DND-41 (cell line): ENCODE results near the gene FOXF2.

Source experiments
- EZH2 ChIP-seq: IDR thresholded peaks from 3 replicates; pipeline ENCODE4 v1.6.1; 2012; ENCODE audit warnings: borderline replicate concordance, low read depth, mild to moderate bottlenecking, moderate library complexity, low read length, inconsistent platforms; ENCODE audit not compliant: severe bottlenecking
- TF ChIP-seq, protein P1 (sequence below): IDR thresholded peaks from 2 replicates; pipeline ENCODE4 v1.5.1; 2012; ENCODE audit warnings: borderline replicate concordance, low read length, moderate library complexity, mild to moderate bottlenecking; ENCODE audit not compliant: poor library complexity, severe bottlenecking; ENCODE audit errors: extremely low read depth

DNA sequence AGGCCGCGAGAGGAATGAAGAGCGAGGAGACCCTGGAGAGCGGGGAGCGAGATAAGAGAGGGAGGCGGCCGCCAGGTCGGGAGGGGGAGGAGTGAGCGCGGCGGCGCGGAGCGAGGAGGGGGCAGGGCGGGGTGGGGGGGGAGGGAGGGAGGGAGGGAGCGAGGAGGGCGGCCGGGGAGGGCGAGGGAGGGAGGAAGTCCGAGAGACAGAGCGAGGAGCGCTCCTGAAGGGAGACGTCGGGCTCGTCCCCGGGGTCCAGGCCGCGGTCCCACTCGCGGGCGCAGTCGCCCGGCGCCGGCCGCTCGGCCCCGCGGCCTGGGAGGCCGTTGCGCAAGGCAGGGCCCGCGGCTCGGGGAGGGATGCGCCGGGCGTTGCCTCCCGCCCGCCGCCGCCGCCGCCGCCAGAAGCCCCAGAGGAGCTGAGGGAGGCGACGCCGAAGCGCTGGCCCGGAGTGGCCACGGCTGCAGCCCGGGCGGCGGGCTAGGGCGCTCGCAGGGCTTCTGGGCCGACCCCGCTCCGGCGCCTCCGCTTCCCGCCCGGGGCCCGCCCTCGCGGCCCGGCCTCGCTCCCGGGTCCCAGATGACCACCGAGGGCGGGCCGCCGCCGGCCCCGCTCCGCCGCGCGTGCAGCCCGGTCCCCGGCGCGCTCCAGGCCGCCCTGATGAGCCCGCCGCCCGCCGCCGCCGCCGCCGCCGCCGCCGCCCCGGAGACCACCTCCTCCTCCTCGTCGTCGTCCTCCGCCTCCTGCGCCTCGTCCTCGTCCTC is at the start of gene FOXF2:
- TF ChIP-seq, protein P1, sequence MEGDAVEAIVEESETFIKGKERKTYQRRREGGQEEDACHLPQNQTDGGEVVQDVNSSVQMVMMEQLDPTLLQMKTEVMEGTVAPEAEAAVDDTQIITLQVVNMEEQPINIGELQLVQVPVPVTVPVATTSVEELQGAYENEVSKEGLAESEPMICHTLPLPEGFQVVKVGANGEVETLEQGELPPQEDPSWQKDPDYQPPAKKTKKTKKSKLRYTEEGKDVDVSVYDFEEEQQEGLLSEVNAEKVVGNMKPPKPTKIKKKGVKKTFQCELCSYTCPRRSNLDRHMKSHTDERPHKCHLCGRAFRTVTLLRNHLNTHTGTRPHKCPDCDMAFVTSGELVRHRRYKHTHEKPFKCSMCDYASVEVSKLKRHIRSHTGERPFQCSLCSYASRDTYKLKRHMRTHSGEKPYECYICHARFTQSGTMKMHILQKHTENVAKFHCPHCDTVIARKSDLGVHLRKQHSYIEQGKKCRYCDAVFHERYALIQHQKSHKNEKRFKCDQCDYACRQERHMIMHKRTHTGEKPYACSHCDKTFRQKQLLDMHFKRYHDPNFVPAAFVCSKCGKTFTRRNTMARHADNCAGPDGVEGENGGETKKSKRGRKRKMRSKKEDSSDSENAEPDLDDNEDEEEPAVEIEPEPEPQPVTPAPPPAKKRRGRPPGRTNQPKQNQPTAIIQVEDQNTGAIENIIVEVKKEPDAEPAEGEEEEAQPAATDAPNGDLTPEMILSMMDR, result no peak
- TF ChIP-seq EZH2, result no peak
